ENCODE data around the gene VENTX. TPM values are rescaled to one million over a fixed set of nuclear protein-coding genes. Genes with fewer than 3 reads are reported as not detected.

VENTX gene
- total RNA-seq, 1 experiment from 2014 or later = not detected

DNA sequence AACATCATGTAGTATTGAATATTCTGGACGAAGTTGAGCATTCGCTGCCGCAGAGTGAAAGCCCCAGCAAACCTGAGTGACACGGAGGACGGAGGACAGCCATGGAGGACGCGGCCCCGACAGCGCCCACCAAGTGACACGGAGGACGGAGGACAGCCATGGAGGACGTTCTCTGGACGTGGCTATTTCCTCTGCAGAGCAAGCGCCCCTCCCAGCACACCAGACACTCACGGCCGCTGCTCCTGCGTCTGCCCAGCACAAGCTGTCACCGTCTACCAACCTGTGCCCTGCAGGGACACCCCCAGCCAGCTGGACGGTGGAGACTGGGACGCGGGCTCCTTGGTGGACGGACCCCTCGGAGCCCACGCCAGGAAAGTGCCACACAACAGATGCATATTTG is 46.3 kb downstream of the VENTX start:
- DNase-seq (ENCODE audit: low spot score) = no peak

GRCh38 chr10:133285217-133285616 is 47.6 kb downstream of the VENTX start:
- no peak for DNase-seq (ENCODE audit: low spot score)

DNA sequence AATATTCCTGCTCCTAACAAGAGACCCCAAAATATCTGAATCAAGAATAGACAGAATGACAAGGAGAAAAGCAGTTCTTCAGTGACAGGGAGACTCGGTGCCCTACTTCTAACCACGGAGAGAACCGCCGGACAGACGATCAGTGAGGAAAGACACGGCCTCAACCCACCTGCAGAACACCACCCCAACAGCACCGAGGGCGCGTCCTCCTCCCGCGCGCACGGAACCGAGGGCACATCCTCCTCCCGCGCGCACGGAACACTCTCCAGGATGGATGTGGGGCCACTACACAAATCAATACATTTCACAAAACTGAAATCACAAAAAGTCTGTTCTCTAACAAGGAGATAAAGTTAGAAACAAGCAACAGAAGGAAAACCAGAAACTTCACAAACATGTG is 48.7 kb downstream of the VENTX start:
- DNase-seq (ENCODE audit: low spot score) = no peak

GRCh38 chr10:133287832-133288500 is 50.3 kb downstream of the VENTX start:
- DNase-seq (ENCODE audit: low spot score) = no peak

DNA sequence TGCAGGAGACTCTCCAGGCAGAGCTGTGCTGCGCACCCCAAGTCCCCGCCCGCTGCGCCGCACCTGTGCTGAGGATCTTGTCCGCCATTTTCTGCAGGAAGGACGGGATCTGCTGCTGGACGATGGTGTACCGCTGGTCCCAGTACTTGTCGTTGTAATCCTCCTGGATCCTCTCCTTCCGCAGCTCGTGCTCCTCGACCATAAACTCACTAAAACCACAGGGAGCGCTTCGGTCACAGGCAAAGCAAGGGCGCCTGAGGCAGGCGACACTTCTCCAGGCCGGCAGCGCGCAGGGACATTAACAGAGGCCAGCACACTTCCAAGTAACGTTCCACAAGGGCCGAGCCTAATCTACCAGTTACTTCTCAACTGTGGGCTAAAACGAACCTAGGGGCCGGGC is 52.1 kb downstream of the VENTX start:
- DNase-seq (ENCODE audit: low spot score) = no peak

Other genes starting within 250 kb of the VENTX start
- not detected in 2 replicates for gene ADGRA1, start 149.9 kb upstream of the VENTX start, total RNA-seq (2014; rRNA removed; shearing (Covaris generic))
- gene KNDC1, start 77.6 kb upstream of the VENTX start, total RNA-seq (2014; rRNA removed; shearing (Covaris generic)) = 0.39 and 1.6 TPM in 2 replicates
- not detected in 2 replicates for gene UTF1, start 7.6 kb upstream of the VENTX start, total RNA-seq (2014; rRNA removed; shearing (Covaris generic))
- gene ADAM8, start 39.0 kb downstream of the VENTX start, total RNA-seq (2014; rRNA removed; shearing (Covaris generic)) = 0.50 and 2.8 TPM in 2 replicates
- gene TUBGCP2, start 71.0 kb downstream of the VENTX start, total RNA-seq (2014; rRNA removed; shearing (Covaris generic)) = 49.1 and 54.5 TPM in 2 replicates
- gene ZNF511, start 71.1 kb downstream of the VENTX start, total RNA-seq (2014; rRNA removed; shearing (Covaris generic)) = 53.2 and 66.3 TPM in 2 replicates
- not detected in 2 replicates for gene CALY, start 99.0 kb downstream of the VENTX start, total RNA-seq (2014; rRNA removed; shearing (Covaris generic))
- gene PRAP1, start 109.5 kb downstream of the VENTX start, total RNA-seq (2014; rRNA removed; shearing (Covaris generic)) = not detected in 2 replicates
- gene FUOM, start 120.2 kb downstream of the VENTX start, total RNA-seq (2014; rRNA removed; shearing (Covaris generic)) = 4.7 and 10.4 TPM in 2 replicates
- gene ECHS1, start 135.5 kb downstream of the VENTX start, total RNA-seq (2014; rRNA removed; shearing (Covaris generic)) = 148 and 156 TPM in 2 replicates
- not detected in 2 replicates for gene PAOX, start 141.4 kb downstream of the VENTX start, total RNA-seq (2014; rRNA removed; shearing (Covaris generic))
- gene MTG1, start 156.3 kb downstream of the VENTX start, total RNA-seq (2014; rRNA removed; shearing (Covaris generic)) = 22.5 and 25.7 TPM in 2 replicates
- gene SPRN, start 186.8 kb downstream of the VENTX start, total RNA-seq (2014; rRNA removed; shearing (Covaris generic)) = not detected in 2 replicates
- 0.37 and 0.47 TPM in 2 replicates for gene SCART1, start 216.1 kb downstream of the VENTX start, total RNA-seq (2014; rRNA removed; shearing (Covaris generic))

Data from H4 (cell line).